Gastroesophageal sphincter (tissue), 4 donors: ENCODE measurements around the gene RNASEH2A. TPM values are rescaled to one million over a fixed set of nuclear protein-coding genes. Genes with fewer than 3 reads are reported as not detected.
"Not testable (repeated sequence)": the region's sequence is repeated elsewhere in the genome, so short reads cannot be mapped to it uniquely, and the experiment has no call there.

Experiments used
- ATAC-seq: fragments of 150-250 bp; one replicate; pipeline ENCODE4 v1.9.1; 2016; ENCODE audit warnings: mild to moderate bottlenecking, moderate library complexity
- H3K27ac ChIP-seq, 4 donors: fragments of 200-600 bp; sonication (generic) in 3 of 4; 1 replicate in 3 of 4; 2 replicates in 1 of 4; pipeline ENCODE4 v1.5.1; 2016 to 2019
- H3K27me3 ChIP-seq: fragments of 200-600 bp; sonication (generic); one replicate; pipeline ENCODE4 v1.5.1; 2019
- H3K36me3 ChIP-seq, 2 donors: fragments of 200-600 bp; sonication (generic); one replicate each; pipeline ENCODE4 v1.5.1; 2019; ENCODE audit warnings: control low read depth in 1 of 2
- H3K4me1 ChIP-seq, 3 donors: fragments of 200-600 bp; sonication (generic); 1 replicate in 2 of 3; 2 replicates in 1 of 3; pipeline ENCODE4 v1.5.1; 2016 to 2019; ENCODE audit warnings: control low read depth in 2 of 3
- H3K4me3 ChIP-seq, 2 donors: fragments of 200-600 bp; sonication (generic); one replicate each; pipeline ENCODE4 v1.5.1; 2019; ENCODE audit warnings: mild to moderate bottlenecking in 1 of 2, moderate library complexity in 1 of 2
- H3K9me3 ChIP-seq, 3 donors: fragments of 200-600 bp; sonication (generic); one replicate each; pipeline ENCODE4 v1.5.1; 2017 to 2019; ENCODE audit warnings: control low read depth in 2 of 3
- EP300 ChIP-seq: sonication (generic); formaldehyde crosslinking; IDR thresholded peaks from one replicate; pipeline ENCODE4 v1.6.1; 2017; ENCODE audit warnings: antibody characterized with exemption, mild to moderate bottlenecking
- POLR2A ChIP-seq, 2 donors: fragments of 450-650 bp; IDR thresholded peaks; one replicate each; pipeline ENCODE4 v1.6.1; 2017; ENCODE audit warnings: antibody characterized with exemption in 2 of 2, mild to moderate bottlenecking in 2 of 2, moderate library complexity in 1 of 2
- POLR2AphosphoS5 ChIP-seq: sonication (generic); formaldehyde crosslinking; IDR thresholded peaks from one replicate; pipeline ENCODE4 v1.6.1; 2017; ENCODE audit warnings: antibody characterized with exemption
- WGBS, 2 donors: methylation state at CpG; one replicate each; pipeline ENCODE4 v1.1.5; 2018; ENCODE audit warnings: low coverage in 1 of 2; 5-methylcytosine and 5-hydroxymethylcytosine counted together
- total RNA-seq, 4 donors: library from RNA; depleted of rRNA; stranded (reverse); fragments of >200 nt; gene quantifications; one replicate each; pipeline ENCODE4 v1.1.0, GENCODE V29; 2016
- TF ChIP-seq, protein P1 (sequence below), 4 experiments: fragments of 200-600 bp in 2 of 4; fragments of 450-650 bp in 2 of 4; sonication (generic) in 1 of 4; IDR thresholded peaks; one replicate each; pipeline ENCODE4 v1.5.1; 2017 to 2019; ENCODE audit warnings: antibody characterized with exemption in 4 of 4, mild to moderate bottlenecking in 2 of 4, moderate library complexity in 2 of 4

The RNASEH2A gene
- total RNA-seq, 4 donors from 2014 or later = 2.0 to 9.4 (median 3.7) TPM

DNA sequence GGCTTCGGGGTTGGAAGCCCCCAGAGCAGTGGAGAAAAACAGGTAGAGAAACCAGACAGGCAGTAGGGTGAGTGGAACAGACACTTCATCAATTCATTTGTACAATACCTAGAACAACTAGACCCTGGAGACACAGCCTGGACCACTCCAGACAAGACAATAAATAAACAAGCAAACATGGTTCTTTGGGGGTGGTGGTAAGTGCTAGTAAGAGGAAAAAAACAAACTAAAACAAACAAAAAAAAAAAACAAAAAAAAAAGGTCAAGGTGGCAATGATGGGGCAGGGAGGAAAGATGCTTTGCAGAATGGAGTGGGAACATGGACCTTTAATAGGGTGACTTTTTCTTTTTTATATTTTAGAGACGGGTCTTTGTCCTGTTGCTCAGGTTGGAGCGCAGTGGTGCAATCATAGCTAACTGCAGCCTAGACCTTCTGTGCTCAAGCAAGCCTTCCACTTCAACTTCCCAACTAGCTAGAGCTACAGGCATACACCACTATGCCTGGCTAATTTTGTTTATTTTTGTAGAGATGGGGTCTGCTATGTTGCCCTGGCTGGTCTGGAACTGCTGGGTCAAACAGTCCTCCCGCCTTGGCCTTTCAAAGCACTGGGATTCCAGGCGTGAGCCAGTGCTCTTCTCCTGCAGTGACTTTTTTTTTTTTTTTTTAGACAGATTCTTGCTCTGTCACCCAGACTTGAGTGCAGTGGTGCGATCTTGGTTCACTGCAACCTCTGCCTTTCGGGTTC, 12.0 kb upstream of the RNASEH2A start:
- 68 to 79% methylated on average over 2 to 4 of the region's 7 CpGs for WGBS, 2 donors
- no peak for TF ChIP-seq EP300
- TF ChIP-seq POLR2AphosphoS5 = peak; percentile 9
- TF ChIP-seq POLR2A (IDR thresholded peaks at IDR 0.05) = no peak
- TF ChIP-seq, protein P1, sequence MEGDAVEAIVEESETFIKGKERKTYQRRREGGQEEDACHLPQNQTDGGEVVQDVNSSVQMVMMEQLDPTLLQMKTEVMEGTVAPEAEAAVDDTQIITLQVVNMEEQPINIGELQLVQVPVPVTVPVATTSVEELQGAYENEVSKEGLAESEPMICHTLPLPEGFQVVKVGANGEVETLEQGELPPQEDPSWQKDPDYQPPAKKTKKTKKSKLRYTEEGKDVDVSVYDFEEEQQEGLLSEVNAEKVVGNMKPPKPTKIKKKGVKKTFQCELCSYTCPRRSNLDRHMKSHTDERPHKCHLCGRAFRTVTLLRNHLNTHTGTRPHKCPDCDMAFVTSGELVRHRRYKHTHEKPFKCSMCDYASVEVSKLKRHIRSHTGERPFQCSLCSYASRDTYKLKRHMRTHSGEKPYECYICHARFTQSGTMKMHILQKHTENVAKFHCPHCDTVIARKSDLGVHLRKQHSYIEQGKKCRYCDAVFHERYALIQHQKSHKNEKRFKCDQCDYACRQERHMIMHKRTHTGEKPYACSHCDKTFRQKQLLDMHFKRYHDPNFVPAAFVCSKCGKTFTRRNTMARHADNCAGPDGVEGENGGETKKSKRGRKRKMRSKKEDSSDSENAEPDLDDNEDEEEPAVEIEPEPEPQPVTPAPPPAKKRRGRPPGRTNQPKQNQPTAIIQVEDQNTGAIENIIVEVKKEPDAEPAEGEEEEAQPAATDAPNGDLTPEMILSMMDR (IDR thresholded peaks at IDR 0.05) = peak in 1 of 4 experiments; percentile 1
- H3K4me1 ChIP-seq = peaks cover 0 to 48% (median 9%) of the 10 kb centered on the region in 3 donors
- ATAC-seq = no peak
- peaks cover 0 to 27% of the 10 kb centered on the region in 2 donors for H3K36me3 ChIP-seq
- H3K4me3 ChIP-seq = peak overlapping the region; percentile 60 to 97
- peak overlapping the region; percentile 89 to 100 (median 98) for H3K27ac ChIP-seq
- no peaks in the 10 kb centered on the region for H3K9me3 ChIP-seq
- H3K27me3 ChIP-seq = no peaks in the 10 kb centered on the region

DNA sequence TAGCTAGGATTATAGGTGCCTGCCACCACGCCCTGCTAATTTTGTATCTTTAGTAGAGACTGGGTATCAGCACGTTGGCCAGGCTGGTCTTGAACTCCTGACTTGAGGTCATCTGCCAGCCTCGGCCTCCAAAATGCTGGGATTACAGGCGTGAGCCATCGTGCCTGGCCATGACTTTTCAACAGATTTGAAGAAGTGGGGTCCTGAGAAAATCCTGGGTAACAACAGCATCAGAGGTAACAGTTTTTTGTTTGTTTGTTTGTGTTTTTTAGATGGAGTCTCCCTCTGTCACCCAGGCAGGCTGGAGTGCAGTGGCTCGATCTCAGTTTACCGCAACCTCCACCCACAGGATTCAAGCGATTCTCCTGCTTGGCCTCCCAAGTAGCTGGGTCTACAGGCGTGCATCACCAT, 11.4 kb upstream of the RNASEH2A start:
- peaks cover 0 to 51% (median 10%) of the 10 kb centered on the region in 3 donors for H3K4me1 ChIP-seq
- peak overlapping the region in 3 of 4 donors; percentile 8 to 100 (median 98) for H3K27ac ChIP-seq
- 84 to 91% methylated on average over 5 to 9 of the region's 9 CpGs for WGBS, 2 donors
- H3K9me3 ChIP-seq = no peaks in the 10 kb centered on the region
- no peak for ATAC-seq
- peaks cover 0 to 33% of the 10 kb centered on the region in 2 donors for H3K36me3 ChIP-seq
- no peaks in the 10 kb centered on the region for H3K27me3 ChIP-seq
- TF ChIP-seq POLR2A (IDR thresholded peaks at IDR 0.05) (no peak), EP300 (no peak), POLR2AphosphoS5 (no peak)
- TF ChIP-seq, protein P1 (IDR thresholded peaks at IDR 0.05) = no peak
- H3K4me3 ChIP-seq = no peak overlapping the region

DNA sequence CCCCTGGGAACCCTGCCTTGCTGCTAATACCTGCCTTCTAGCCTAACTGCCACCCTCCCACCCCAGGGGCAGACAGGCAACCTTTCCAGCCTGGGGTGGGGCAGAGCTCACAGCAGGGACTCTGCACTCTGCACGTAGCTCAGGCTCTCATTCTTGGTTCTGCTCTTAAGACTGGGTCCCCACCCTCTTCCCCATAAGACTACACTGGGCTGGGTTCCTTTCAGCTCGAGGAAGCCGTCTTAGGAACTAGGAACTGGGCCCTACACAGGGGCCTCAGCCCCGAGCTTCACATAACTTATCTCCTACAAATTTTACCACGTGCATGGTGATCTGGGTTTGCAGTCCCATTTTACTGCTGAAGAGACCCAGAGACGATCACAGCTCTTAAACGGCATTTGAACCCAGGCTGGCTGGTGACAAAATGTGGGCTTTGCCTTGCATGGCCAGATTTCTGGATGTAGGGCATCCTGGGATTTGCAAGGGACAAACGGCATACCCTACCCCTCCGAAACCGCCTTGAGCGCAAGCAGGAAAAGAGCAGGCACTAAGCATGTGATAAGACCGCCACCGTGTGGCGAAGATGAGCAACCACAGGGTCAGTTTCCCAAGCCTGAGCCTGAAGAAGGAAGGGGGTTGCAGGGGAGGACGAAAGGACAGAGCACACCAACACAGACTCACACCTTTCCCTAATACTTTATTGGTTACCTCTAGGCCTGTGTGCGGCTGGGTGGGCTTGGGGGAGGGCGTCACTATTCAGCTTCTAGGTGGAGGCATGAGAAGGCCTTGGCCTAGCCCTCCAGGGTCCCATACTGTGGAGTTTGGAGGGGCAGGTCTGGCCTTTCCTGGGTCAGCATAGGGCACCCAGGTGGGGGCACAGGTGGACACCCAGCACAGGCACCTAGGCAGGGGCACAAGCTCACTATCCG, 10.0 kb upstream of the RNASEH2A start:
- H3K27me3 ChIP-seq = no peaks in the 10 kb centered on the region
- peak; percentile 53 for TF ChIP-seq POLR2AphosphoS5
- no peak for TF ChIP-seq EP300
- TF ChIP-seq, protein P1 (IDR thresholded peaks at IDR 0.05) = peak in 3 of 4 experiments; percentile 97 to 99 (median 97)
- no peak for TF ChIP-seq POLR2A (IDR thresholded peaks at IDR 0.05)
- ATAC-seq = peak; percentile 17
- H3K9me3 ChIP-seq = no peaks in the 10 kb centered on the region
- H3K4me3 ChIP-seq = no peak overlapping the region
- H3K27ac ChIP-seq = peak overlapping the region in 3 of 4 donors; percentile 53 to 100 (median 65)
- H3K36me3 ChIP-seq = peaks cover 0 to 40% of the 10 kb centered on the region in 2 donors
- 0 to 7% methylated on average over 3 to 7 of the region's 18 CpGs for WGBS, 2 donors
- H3K4me1 ChIP-seq = peaks cover 0 to 54% (median 16%) of the 10 kb centered on the region in 3 donors

DNA sequence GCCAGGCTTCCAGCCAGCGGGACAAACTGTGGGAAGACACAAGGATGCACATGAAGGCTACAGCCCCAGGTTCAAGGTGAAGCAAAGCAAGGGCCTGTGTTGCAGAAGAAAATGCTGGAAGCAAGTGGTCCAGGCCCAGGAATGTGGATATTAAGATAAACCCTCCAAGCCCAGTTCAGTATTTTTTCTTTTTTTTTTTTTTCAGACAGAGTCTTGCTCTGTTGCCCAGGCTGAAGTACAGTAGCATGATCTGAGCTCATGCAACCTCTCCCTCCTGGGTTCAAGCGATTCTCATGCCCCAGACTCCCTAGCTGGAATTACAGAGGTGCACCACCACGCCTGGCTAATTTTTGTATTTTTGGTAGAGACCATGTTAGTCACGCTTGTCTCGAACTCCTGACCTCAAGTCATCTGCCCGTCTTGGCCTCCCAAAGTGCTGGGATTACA, 9.2 kb upstream of the RNASEH2A start:
- Histone ChIP-seq H3K4me1 (peaks cover 0 to 61% (median 16%) of the 10 kb centered on the region in 3 donors), H3K9me3 (no peaks in the 10 kb centered on the region), H3K4me3 (no peak overlapping the region), H3K36me3 (peaks cover 0 to 40% of the 10 kb centered on the region in 2 donors), H3K27me3 (no peaks in the 10 kb centered on the region), H3K27ac (peak overlapping the region in 3 of 4 donors; percentile 40 to 100 (median 65))
- TF ChIP-seq POLR2A (IDR thresholded peaks at IDR 0.05) (no peak), POLR2AphosphoS5 (no peak), EP300 (no peak)
- TF ChIP-seq, protein P1 (IDR thresholded peaks at IDR 0.05) = no peak
- WGBS, 2 donors = 81 to 90% methylated on average over 4 to 6 of the region's 6 CpGs
- no peak for ATAC-seq

DNA sequence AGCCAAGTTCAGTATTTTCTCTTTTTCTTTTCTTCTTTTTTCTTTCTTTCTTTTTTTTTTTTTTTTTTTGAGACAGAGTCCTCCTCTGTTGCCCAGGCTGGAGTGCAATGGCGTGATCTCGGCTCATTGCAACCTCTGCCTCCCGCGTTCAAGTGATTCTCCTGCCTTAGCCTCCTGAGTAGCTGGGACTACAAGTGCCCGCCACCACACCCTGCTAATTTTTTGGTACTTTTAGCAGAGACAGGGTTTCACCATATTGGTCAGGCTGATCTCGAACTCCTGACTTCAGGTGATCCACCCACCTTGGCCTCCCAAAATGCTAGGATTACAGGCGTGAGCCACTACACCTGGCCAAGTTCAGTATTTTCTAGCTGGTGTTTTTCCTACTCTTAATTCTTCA, 8.8 kb upstream of the RNASEH2A start:
- H3K36me3 ChIP-seq = peaks cover 0 to 40% of the 10 kb centered on the region in 2 donors
- not testable (repeated sequence) for H3K4me3 ChIP-seq, H3K27me3 ChIP-seq, H3K27ac ChIP-seq, H3K9me3 ChIP-seq, ATAC-seq
- 94% methylated on average over 3 to 6 of the region's 7 CpGs for WGBS, 2 donors
- peaks cover 0 to 66% (median 20%) of the 10 kb centered on the region in 3 donors for H3K4me1 ChIP-seq
